HCT116 (cell line): ENCODE results near the gene MAVS. TPM values are rescaled to one million over a fixed set of nuclear protein-coding genes. Genes with fewer than 3 reads are reported as not detected.

Source experiments
- ATAC-seq: fragments of 200-7000 bp; cut with Tn5 transposase; 2 replicates; pipeline ENCODE4 v1.9.1; 2020; ENCODE audit warnings: mild to moderate bottlenecking, moderate library complexity
- BruUV-seq: library from RNA; stranded (reverse); fragments of 400-500 nt; replicated peaks from 2 replicates; lab custom pipeline; 2021; lab: Mats Ljungman, UMichigan
- CTCF ChIA-PET: fragments of 300-600 bp; sonication (Branson Sonifier 250); formaldehyde crosslinking; loops from one replicate; lab custom pipeline; 2021; ENCODE audit warnings: antibody characterized with exemption; lab: Charles Lee
- POLR2A ChIA-PET: fragments of 300-600, 350-600 bp; sonication (Branson Sonifier 250); formaldehyde crosslinking; loops from one replicate; lab custom pipeline; 2021; ENCODE audit warnings: antibody characterized with exemption; lab: Charles Lee
- RAD21 ChIA-PET, 2 experiments: fragments of 300-600 bp; sonication (Branson Sonifier 250); formaldehyde crosslinking; loops; one replicate each; lab custom pipeline; 2023; ENCODE audit warnings: low total read pairs in 2 of 2; ENCODE audit not compliant: uncharacterized antibody in 2 of 2, unreplicated experiment in 2 of 2, low non-redundant PET in 1 of 2; lab: Charles Lee
- DNase-seq: peaks from one replicate; pipeline ENCODE4 v3.0.0-alpha.2; 2010; ENCODE audit warnings: low read depth, low spot score
- H2AFZ ChIP-seq: fragments of 200-600 bp; shearing (Covaris generic), sonication (generic); 2 replicates; pipeline ENCODE4 v1.6.1; 2017; ENCODE audit warnings: low read depth, mixed run types, mixed read lengths, antibody characterized with exemption, low read length; ENCODE audit not compliant: poor library complexity, severe bottlenecking
- H3K27ac ChIP-seq: 2 replicates; pipeline ENCODE4 v1.5.1; 2012; ENCODE audit warnings: low read depth, low read length
- H3K27me3 ChIP-seq: fragments of 200-600 bp; sonication (generic); 2 replicates; pipeline ENCODE4 v1.6.1; 2016; ENCODE audit warnings: mixed run types, low read length, mixed read lengths; ENCODE audit not compliant: insufficient read depth
- H3K36me3 ChIP-seq, 2 experiments: fragments of 200-500 bp in 1 of 2; fragments of 200-600 bp in 1 of 2; sonication (Bioruptor generic) in 1 of 2; sonication (generic) in 1 of 2; 2 replicates each; pipeline versions ENCODE4 v1.5.1 to v1.6.1; 2014 to 2016; ENCODE audit warnings: low read length in 2 of 2, inconsistent platforms in 1 of 2, mixed read lengths in 1 of 2, mixed run types in 1 of 2; ENCODE audit not compliant: insufficient read depth in 2 of 2, control insufficient read depth in 1 of 2
- H3K4me1 ChIP-seq, 2 experiments: fragments of 200-600 bp in 1 of 2; sonication (generic) in 1 of 2; 2 replicates each; pipeline versions ENCODE4 v1.5.1 to v1.6.1; 2012 to 2017; ENCODE audit warnings: low read length in 2 of 2, inconsistent platforms in 1 of 2, mild to moderate bottlenecking in 1 of 2, mixed read lengths in 1 of 2, mixed run types in 1 of 2, moderate library complexity in 1 of 2; ENCODE audit not compliant: insufficient read depth in 2 of 2, control insufficient read depth in 1 of 2
- H3K4me2 ChIP-seq: fragments of 200-600 bp; sonication (generic); 2 replicates; pipeline ENCODE4 v1.6.1; 2017; ENCODE audit warnings: mixed run types, low read length, mixed read lengths
- H3K4me3 ChIP-seq, 2 experiments: fragments of 200-600 bp in 1 of 2; sonication (generic) in 1 of 2; replicated peaks in 1 of 2; 2 replicates each; pipeline ENCODE4 v1.5.1; 2011 to 2016; ENCODE audit warnings: low read length in 2 of 2, control low read depth in 1 of 2, low read depth in 1 of 2, mild to moderate bottlenecking in 1 of 2, mixed read lengths in 1 of 2, mixed run types in 1 of 2
- H3K79me2 ChIP-seq: fragments of 200-600 bp; sonication (generic); 2 replicates; pipeline ENCODE4 v1.6.1; 2017; ENCODE audit warnings: mild to moderate bottlenecking, mixed run types, low read length, moderate library complexity, mixed read lengths; ENCODE audit not compliant: insufficient read depth
- H3K9ac ChIP-seq: fragments of 200-600 bp; sonication (generic); 2 replicates; pipeline ENCODE4 v1.6.1; 2016; ENCODE audit warnings: low read length, mixed read lengths
- H3K9me2 ChIP-seq: fragments of 200-600 bp; sonication (generic), shearing (Covaris generic); 2 replicates; pipeline ENCODE4 v1.6.1; 2017; ENCODE audit warnings: mixed run types, mild to moderate bottlenecking, moderate library complexity; ENCODE audit not compliant: insufficient read depth
- H3K9me3 ChIP-seq, 2 experiments: fragments of 200-500 bp in 1 of 2; fragments of 200-600 bp in 1 of 2; sonication (Bioruptor generic) in 1 of 2; sonication (generic) in 1 of 2; 2 replicates each; pipeline ENCODE4 v1.6.1; 2014 to 2017; ENCODE audit warnings: low read length in 2 of 2, mixed read lengths in 2 of 2, inconsistent platforms in 1 of 2, low read depth in 1 of 2, mild to moderate bottlenecking in 1 of 2, mixed run types in 1 of 2, moderate library complexity in 1 of 2; ENCODE audit not compliant: control insufficient read depth in 1 of 2, insufficient read depth in 1 of 2
- H4K20me1 ChIP-seq: fragments of 200-600 bp; sonication (generic), shearing (Covaris generic); 2 replicates; pipeline ENCODE4 v1.6.1; 2017; ENCODE audit warnings: mixed run types, mild to moderate bottlenecking, moderate library complexity; ENCODE audit not compliant: insufficient read depth
- CBX3 ChIP-seq: IDR thresholded peaks from 2 replicates; pipeline ENCODE4 v1.6.1; 2012; ENCODE audit warnings: low read depth
- FOSL1 ChIP-seq: IDR thresholded peaks from 2 replicates; pipeline ENCODE4 v1.6.1; 2012; ENCODE audit warnings: low read depth
- JUND ChIP-seq: IDR thresholded peaks from 2 replicates; pipeline ENCODE4 v1.6.1; 2012
- POLR2A ChIP-seq: IDR thresholded peaks from 2 replicates; pipeline ENCODE4 v1.7.0; 2011; ENCODE audit warnings: borderline replicate concordance; ENCODE audit not compliant: insufficient read depth, insufficient read length; ENCODE audit errors: extremely low read depth
- intact Hi-C: fragments of 100-400 bp; cut with micrococcal nuclease; formaldehyde crosslinking; loops from 2 replicates; pipeline ENCODE4 v1.10.0; 2022
- total RNA-seq: library from RNA; stranded (reverse); gene quantifications from one replicate; pipeline ENCODE4 v1.2.1, GENCODE V29; 2021; ENCODE audit not compliant: unreplicated experiment

The MAVS gene
- total RNA-seq, 1 experiment from 2014 or later, result 60.1 TPM

GRCh38 chr20:3866464-3866863 is 19.8 kb downstream of the MAVS start:
- H3K4me1 ChIP-seq, result no peaks in the 10 kb centered on the region
- BruUV-seq, result no TSS peak
- H3K9ac ChIP-seq, result no peak overlapping the region
- RAD21 ChIA-PET, result no interaction called here
- POLR2A ChIA-PET, result no interaction called here
- peaks cover 4% of the 10 kb centered on the region; the same call in 1 of the 2 replicates for H3K79me2 ChIP-seq
- no peak overlapping the region for H2AFZ ChIP-seq
- intact Hi-C loops, result no loop called here
- no peak overlapping the region for H3K4me3 ChIP-seq
- DNase-seq, result no peak
- ATAC-seq, result peak; percentile 7; the same call in 1 of the 2 replicates
- H4K20me1 ChIP-seq, result no peaks in the 10 kb centered on the region
- peaks cover 37 to 59% of the 10 kb centered on the region in 2 experiments for H3K36me3 ChIP-seq
- H3K27ac ChIP-seq, result no peak overlapping the region
- no peak overlapping the region for H3K4me2 ChIP-seq
- no peaks in the 10 kb centered on the region for H3K27me3 ChIP-seq
- CTCF ChIA-PET, result no interaction called here
- TF ChIP-seq FOSL1 (no peak), POLR2A (no peak), JUND (no peak), CBX3 (no peak)
- peaks cover 0 to 7% of the 10 kb centered on the region in 2 experiments; a peak in 1 of 4 replicates for H3K9me3 ChIP-seq
- H3K9me2 ChIP-seq, result no peaks in the 10 kb centered on the region

DNA sequence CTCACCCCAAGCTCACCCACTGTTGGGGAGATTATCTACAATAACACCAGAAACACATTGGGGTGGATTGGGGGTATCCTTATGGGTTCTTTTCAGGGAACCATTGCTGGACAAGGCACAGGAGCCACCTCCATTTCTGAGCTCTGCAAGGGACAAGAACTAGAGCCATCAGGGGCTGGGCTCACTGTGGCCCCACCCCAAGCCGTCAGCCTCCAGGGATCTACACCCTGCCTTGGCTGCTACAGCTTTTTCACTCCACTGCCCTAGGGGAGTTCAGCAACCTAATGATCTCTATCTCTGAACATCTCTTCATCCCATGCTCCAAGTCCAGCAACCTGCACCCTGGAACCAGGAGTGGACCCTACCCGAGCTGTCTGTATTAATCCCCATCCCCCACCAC is 21.2 kb downstream of the MAVS start:
- no peak for TF ChIP-seq FOSL1
- no peak for TF ChIP-seq JUND
- Histone ChIP-seq H3K9ac (no peak overlapping the region), H4K20me1 (no peaks in the 10 kb centered on the region), H3K4me3 (no peak overlapping the region), H3K79me2 (no peaks in the 10 kb centered on the region; the same call in 1 of the 2 replicates), H3K9me2 (no peaks in the 10 kb centered on the region), H3K27me3 (no peaks in the 10 kb centered on the region), H3K4me1 (no peaks in the 10 kb centered on the region), H3K4me2 (no peak overlapping the region), H2AFZ (no peak overlapping the region), H3K36me3 (peaks cover 30 to 51% of the 10 kb centered on the region in 2 experiments; a peak in 3 of 4 replicates), H3K9me3 (no peaks in the 10 kb centered on the region), H3K27ac (no peak overlapping the region)
- ChIA-PET RAD21 (no interaction called here), POLR2A (no interaction called here), CTCF (no interaction called here)
- no peak for DNase-seq
- no peak for ATAC-seq
- BruUV-seq, result no TSS peak
- intact Hi-C loops, result no loop called here
